ENCODE data around the gene ZNF335.

GRCh38 chr20:45991616-45992015 lies 19.6 kb upstream of the ZNF335 start:
- TF ChIP-seq CTCF (IDR thresholded peaks at IDR 0.05) (no peak), ZFX (IDR thresholded peaks at IDR 0.05; ENCODE audit: borderline replicate concordance) (no peak)
